ENCODE measurements around the gene TGDS. TPM values are rescaled to one million over a fixed set of nuclear protein-coding genes. Genes with fewer than 3 reads are reported as not detected.

TGDS gene
- total and polyA plus RNA-seq, 2 of the 8 experiments (the other 6 are each of a cell fraction or from before 2014, with no cell fraction given), result 11.6 to 11.8 TPM

GRCh38 chr13:94585543-94586101, 10.3 kb downstream of the TGDS start:
- Histone ChIP-seq H3K9me3 (ENCODE audit: insufficient read depth in 2 of 2, low read depth in 1 of 2, low read length in 1 of 2) (no peaks in the 10 kb centered on the region), H3K56ac (replicated peaks; ENCODE audit: insufficient read length, low read depth, low read length) (no peak overlapping the region), H2AK5ac (ENCODE audit: low read depth, low read length) (no peak overlapping the region), H4K91ac (replicated peaks; ENCODE audit: insufficient read length, low read length) (no peak overlapping the region), H3K14ac (ENCODE audit: insufficient read length) (no peak overlapping the region), H2BK12ac (ENCODE audit: low read depth, low read length) (no peak overlapping the region), H3K23me2 (ENCODE audit: low read depth, low read length) (no peaks in the 10 kb centered on the region), H3K79me2 (ENCODE audit: control insufficient read depth in 1 of 2, insufficient read depth in 2 of 2, low read length in 2 of 2) (peaks cover 0 to 11% of the 10 kb centered on the region in 2 experiments; a peak in 2 of 4 replicates), H2BK5ac (ENCODE audit: low read depth, low read length) (no peak overlapping the region), H3K4me3 (ENCODE audit: extremely low read depth in 1 of 4, insufficient read depth in 2 of 4, low read depth in 3 of 4, low read length in 4 of 4) (no peak overlapping the region), H2BK15ac (ENCODE audit: low read length) (no peak overlapping the region), H3K23ac (ENCODE audit: insufficient read length) (no peak overlapping the region), H4K20me1 (replicated peaks in 1 of 2; ENCODE audit: control insufficient read depth in 1 of 2, insufficient read depth in 2 of 2, low read length in 2 of 2) (no peaks in the 10 kb centered on the region), H4K8ac (ENCODE audit: extremely low read depth, insufficient read depth, low read length) (no peak overlapping the region), H3K36me3 (ENCODE audit: control insufficient read depth in 2 of 4, insufficient read depth in 4 of 4, low read length in 3 of 4) (peaks cover 0 to 49% (median 13%) of the 10 kb centered on the region in 4 experiments; a peak in 6 of 8 replicates), H3K79me1 (ENCODE audit: low read depth, low read length) (no peaks in the 10 kb centered on the region), H3K18ac (ENCODE audit: extremely low read depth, low read length) (no peak overlapping the region), H3K4me2 (ENCODE audit: insufficient read depth in 1 of 2, low read depth in 2 of 2, low read length in 2 of 2) (no peak overlapping the region), H3K9ac (replicated peaks in 1 of 4; ENCODE audit: extremely low read depth in 1 of 4, low read depth in 3 of 4, low read length in 3 of 4) (no peak overlapping the region), H3K27ac (ENCODE audit: low read depth, low read length) (no peak overlapping the region), H2AFZ (ENCODE audit: low read length) (no peak overlapping the region), H2BK20ac (ENCODE audit: low read length) (no peak overlapping the region), H2BK120ac (replicated peaks; ENCODE audit: low read depth, low read length) (no peak overlapping the region), H4K5ac (ENCODE audit: insufficient read length, low read depth, low read length) (no peak overlapping the region), H3K4ac (replicated peaks; ENCODE audit: insufficient read length, low read depth, low read length) (no peak overlapping the region), H3K27me3 (replicated peaks in 1 of 4; ENCODE audit: control insufficient read depth in 3 of 4, extremely low read depth in 1 of 4, insufficient read depth in 3 of 4, low read length in 3 of 4) (no peaks in the 10 kb centered on the region), H3K4me1 (replicated peaks in 1 of 4; ENCODE audit: control insufficient read depth in 3 of 4, insufficient read depth in 4 of 4, low read length in 3 of 4) (no peaks in the 10 kb centered on the region)
- CTCF ChIA-PET (ENCODE audit: partially characterized antibody), result interaction anchor here (0.6 to 1.1 kb wide), 4 partner anchors 9 to 1915 kb away, joined by 3 to 4 read pairs (median 3); no protein-coding TSS in a partner anchor
- POLR2A ChIA-PET (ENCODE audit: partially characterized antibody), result interaction anchor here (0.6 to 1.4 kb wide), 2 partner anchors 10 to 11 kb away, joined by 3 read pairs; partner anchors contain the start of gene TGDS
- no peak for DNase-seq (ENCODE audit: low read depth in 1 of 2, low spot score in 2 of 2)
- 98% methylated on average over 6 of the region's 6 CpGs; no CpG with 5 or more reads in 1 of the 2 experiments for WGBS, 2 experiments (ENCODE audit: extremely low coverage in 1 of 2, insufficient coverage in 1 of 2, insufficient read length in 1 of 2, insufficient replicate concordance in 2 of 2, low coverage in 1 of 2, low lambda C conversion rate in 2 of 2, missing lambda C conversion rate in 1 of 2)
- no peak for FAIRE-seq
- TF ChIP-seq TCF12 (IDR thresholded peaks at IDR 0.05; ENCODE audit: low read depth, low read length) (no peak), EGR1 (IDR thresholded peaks at IDR 0.05; ENCODE audit: borderline replicate concordance, low read depth, low read length) (no peak), SP2 (IDR thresholded peaks at IDR 0.05; ENCODE audit: low read length) (no peak), ATF2 (IDR thresholded peaks at IDR 0.05; ENCODE audit: low read length) (no peak), SIRT6 (IDR thresholded peaks at IDR 0.05; ENCODE audit: low read length) (no peak), POLR2AphosphoS5 (IDR thresholded peaks at IDR 0.05; ENCODE audit: low read depth, low read length) (no peak), JUN (IDR thresholded peaks at IDR 0.05; ENCODE audit: low read depth, low read length) (no peak), RBBP5 (IDR thresholded peaks at IDR 0.05; ENCODE audit: borderline replicate concordance, low read depth, low read length) (no peak), TAF1 (IDR thresholded peaks at IDR 0.05; ENCODE audit: low read depth, low read length) (no peak), RFX5 (IDR thresholded peaks at IDR 0.05; ENCODE audit: borderline replicate concordance, low read depth, low read length) (no peak), BACH1 (IDR thresholded peaks at IDR 0.05; ENCODE audit: low read length) (no peak), EZH2 (IDR thresholded peaks at IDR 0.05; ENCODE audit: low read depth, low read length, severe bottlenecking) (no peak), SIX5 (IDR thresholded peaks at IDR 0.05; ENCODE audit: low read depth, low read length) (no peak)

Measured in H1 (cell line).